GM19395 (cell line): ENCODE measurements around the gene SYVN1.

Source experiments
- ATAC-seq: cut with Tn5 transposase; IDR thresholded peaks from one replicate; pipeline ENCODE4 v1.9.1; 2021; ENCODE audit warnings: mild to moderate bottlenecking, moderate library complexity; ENCODE audit not compliant: unreplicated experiment

Gene SYVN1

GRCh38 chr11:65090628-65091027 lies 43.7 kb downstream of the SYVN1 start:
- ATAC-seq = no peak

- no peak for ATAC-seq
Measured at GRCh38 chr11:65089621-65090020, 44.7 kb downstream of the SYVN1 start.

- ATAC-seq = no peak
Measured at GRCh38 chr11:65087827-65088226, 46.5 kb downstream of the SYVN1 start.

- ATAC-seq = no peak
Measured at GRCh38 chr11:65087216-65087615, 47.1 kb downstream of the SYVN1 start.

GRCh38 chr11:65086809-65087208 lies 47.5 kb downstream of the SYVN1 start:
- no peak for ATAC-seq

GRCh38 chr11:65085446-65085845 lies 48.9 kb downstream of the SYVN1 start:
- ATAC-seq = no peak

- ATAC-seq = peak; percentile 9
Measured at GRCh38 chr11:65084598-65085375, 49.5 kb downstream of the SYVN1 start.

- peak; percentile 75 for ATAC-seq
Measured at GRCh38 chr11:65083834-65084597, 50.3 kb downstream of the SYVN1 start, which contains the start of the genes CDCA5 and ZFPL1. Gene CDCA5 (minus strand): TSS chr11:65084040. CDS start chr11:65083978, 62 bp downstream. Gene ZFPL1 (plus strand): TSS chr11:65084222. CDS start chr11:65084699, 477 bp downstream.

GRCh38 chr11:65083134-65083833 lies 51.0 kb downstream of the SYVN1 start:
- peak; percentile 27 for ATAC-seq

- no peak for ATAC-seq
Measured at GRCh38 chr11:65078786-65079342, 55.5 kb downstream of the SYVN1 start.

- no peak for ATAC-seq
Measured at GRCh38 chr11:65078151-65078550, 56.2 kb downstream of the SYVN1 start.

- ATAC-seq = no peak
Measured at GRCh38 chr11:65077451-65077850, 56.9 kb downstream of the SYVN1 start.
